Fibroblast of skin of left biceps (primary cell): Measurements from ENCODE around the gene ZNF101.
"Not testable (repeated sequence)": the region's sequence is repeated elsewhere in the genome, so short reads cannot be mapped to it uniquely, and the experiment has no call there.

Source experiments
- DNase-seq, 2 experiments: peaks; one replicate each; pipeline ENCODE4 v3.0.0-alpha.2; 2013; ENCODE audit warnings: low read depth in 2 of 2

Gene ZNF101

DNA sequence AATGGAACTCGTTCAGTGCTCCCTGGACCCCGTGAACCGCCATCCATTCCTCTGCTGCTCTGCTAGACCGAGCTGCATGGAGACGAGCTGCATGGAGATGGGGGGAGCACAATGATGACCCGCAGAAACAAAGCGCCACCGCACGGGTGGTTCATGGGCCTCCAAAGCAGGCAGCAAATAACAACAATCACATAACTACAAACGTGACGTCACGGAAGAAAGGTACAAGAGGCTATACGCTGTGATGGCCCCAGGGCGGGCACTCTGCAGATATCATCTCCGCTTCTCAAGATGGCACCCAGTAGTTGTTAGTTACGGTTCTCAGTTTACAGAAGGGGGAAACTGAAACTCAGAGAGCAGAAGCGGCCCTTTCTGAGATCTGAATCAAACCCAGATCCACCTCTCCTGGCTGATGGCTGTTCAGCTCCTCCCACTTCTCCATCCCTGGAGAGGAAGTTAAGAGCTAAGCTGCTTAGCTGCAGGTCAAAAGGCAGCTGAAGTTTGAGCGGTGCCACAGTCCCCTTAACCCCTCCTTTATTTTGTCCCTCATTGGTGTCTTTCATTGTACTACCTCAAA lies 6.9 kb upstream of the ZNF101 start:
- DNase-seq = no peak

DNA sequence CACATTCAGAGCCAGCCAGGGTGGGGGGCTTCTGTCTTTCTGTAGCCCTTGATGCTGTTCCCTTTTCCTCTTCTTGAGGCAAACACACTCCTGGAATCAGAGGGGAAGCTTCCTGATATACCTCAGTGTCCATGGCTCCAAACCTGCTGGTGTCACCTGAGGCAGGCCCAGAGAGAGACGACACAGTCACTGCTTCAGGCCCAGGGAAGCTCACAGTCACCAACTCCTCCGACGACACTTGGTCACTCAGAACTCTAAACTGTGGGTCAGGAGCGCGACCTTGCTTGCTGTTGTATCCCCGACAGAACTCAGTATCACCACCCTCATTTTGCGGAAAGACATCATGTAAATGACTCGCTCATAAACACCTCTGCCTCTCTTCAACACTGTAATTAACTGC lies 6.3 kb upstream of the ZNF101 start:
- no peak for DNase-seq

DNA sequence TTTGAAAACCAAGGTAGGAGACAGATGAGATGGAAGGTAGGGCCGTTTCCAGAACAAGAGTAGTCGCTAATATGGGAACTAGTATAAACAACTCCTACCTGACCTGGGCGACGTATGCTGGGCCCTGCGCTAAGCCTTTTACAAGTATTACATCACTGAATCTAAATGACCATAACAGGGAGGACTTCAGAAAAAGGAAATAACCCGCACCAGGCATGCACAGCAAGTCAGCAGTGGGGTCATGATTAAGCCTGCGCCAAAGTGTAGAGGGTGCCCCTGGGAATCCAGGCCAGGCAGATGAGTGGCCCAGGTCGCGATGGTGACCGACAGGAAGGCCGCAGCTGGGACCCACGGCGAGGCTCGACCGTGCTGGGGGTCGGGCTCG lies 5.8 kb upstream of the ZNF101 start:
- DNase-seq = no peak

- DNase-seq = peak; percentile 91 to 94
Measured at GRCh38 chr19:19663256-19664120, 5.2 kb upstream of the ZNF101 start, which contains the start of gene ATP13A1. ATP13A1 (minus strand) TSS chr19:19663676; CDS start chr19:19663666, 10 bp downstream.

DNA sequence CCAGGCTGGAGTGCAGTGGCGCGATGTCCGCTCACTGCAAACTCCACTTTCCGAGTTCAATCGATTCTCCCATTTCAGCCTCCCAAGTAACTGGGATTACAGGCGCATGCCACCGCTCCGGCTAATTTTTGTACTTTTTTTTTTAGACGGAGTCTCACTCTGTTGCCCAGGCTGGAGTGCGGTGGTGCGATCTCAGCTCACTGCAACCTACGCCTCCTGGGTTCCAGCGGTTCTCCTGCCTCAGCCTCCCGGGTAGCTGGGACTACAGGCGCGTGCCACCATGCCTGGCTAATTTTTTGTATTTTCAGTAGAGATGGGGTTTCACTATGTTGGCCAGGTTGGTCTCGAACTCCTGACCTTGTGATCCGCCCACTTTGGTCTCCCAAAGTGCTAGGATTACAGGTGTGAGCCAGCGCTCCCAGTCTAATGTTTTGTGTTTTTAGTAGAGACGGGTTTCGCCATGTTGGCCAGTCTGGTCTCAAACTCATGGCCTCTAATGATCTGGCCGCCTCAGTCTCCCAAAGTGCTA lies 3.2 kb upstream of the ZNF101 start:
- DNase-seq = not testable (repeated sequence)

DNA sequence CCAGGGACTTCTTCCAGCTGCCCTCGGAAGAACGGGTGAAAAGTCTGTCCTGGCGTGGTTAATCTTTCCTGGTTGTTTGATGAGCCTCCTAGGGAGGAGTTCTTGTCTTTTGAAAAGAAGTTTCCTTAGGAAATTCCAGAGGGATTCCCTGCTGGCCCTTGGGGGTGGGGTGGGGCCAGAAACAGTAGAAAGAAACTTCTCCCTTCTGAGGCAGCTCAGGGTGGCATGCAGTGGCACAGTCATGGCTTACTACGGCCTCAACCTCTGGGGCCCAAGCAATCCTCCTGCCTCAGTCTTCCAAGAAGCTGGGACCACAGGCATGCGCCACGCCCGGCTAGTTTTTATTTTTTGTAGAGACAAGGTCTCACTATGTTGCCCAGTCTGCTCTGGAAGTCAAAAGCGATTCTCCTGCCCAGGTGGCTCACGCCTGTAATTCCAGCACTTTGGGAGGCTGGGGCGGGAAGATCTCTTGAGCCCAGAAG lies 1.5 kb downstream of the ZNF101 start:
- DNase-seq = no peak

DNA sequence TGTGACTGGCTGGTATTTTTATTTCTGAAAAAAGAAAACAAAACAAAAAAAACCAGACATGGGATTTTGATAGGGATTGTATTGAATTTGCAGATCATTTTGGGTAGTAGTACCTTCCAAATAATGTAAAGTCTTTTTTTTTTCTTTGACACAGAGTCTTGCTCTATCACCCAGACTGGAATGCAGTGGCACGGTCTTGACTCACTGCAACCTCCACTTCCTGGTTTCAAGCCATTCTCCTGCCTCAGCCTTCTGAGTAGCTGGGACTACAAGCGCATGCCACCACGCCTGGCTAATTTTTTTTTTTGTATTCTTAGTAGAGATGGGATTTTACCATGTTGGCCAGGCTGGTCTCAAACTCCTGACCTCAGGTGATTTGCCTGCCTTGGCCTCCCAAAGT lies 4.2 kb downstream of the ZNF101 start:
- DNase-seq = no peak

DNA sequence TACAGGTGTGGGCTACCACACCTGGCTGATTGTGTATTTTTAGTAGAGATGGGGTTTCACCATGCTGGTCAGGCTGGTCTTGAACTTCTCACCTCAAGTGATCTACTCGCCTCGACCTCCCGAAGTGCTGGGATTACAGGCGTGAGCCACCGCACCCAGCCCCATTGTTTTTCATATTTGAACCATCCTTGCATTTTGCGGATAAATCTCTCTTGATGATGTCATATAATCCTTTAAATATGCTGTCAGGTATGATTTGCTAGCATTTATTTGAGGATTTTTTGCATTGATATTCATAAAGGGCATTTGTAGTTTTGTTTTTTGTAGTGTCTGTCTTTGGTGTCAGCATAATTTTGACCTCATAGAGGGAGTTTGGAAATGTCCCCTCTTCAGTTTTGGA lies 5.7 kb downstream of the ZNF101 start:
- no peak for DNase-seq

GRCh38 chr19:19677579-19677978 lies 8.9 kb downstream of the ZNF101 start:
- no peak for DNase-seq

- no peak for DNase-seq
Measured at GRCh38 chr19:19679176-19680073, 10.8 kb downstream of the ZNF101 start.

- not testable (repeated sequence) for DNase-seq
Measured at GRCh38 chr19:19686119-19686518, 17.5 kb downstream of the ZNF101 start.

GRCh38 chr19:19686580-19686979 lies 17.9 kb downstream of the ZNF101 start:
- DNase-seq = no peak

DNA sequence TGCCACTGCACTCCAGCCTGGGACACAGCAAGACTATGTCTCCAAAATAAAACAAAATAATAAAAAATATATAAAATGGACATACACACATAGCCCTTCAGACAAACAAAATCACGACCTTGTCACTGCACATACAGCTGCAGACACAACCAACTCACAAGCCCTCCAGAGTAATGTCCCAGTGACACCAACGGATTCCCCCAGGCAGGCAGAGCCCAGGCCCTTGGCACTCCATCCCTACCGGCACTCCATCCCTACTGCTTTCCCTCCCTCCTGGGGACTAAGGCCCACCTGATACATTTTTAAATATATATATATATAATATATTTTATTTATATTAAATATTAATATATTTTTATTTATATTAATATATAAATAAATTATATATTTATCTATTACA lies 18.5 kb downstream of the ZNF101 start:
- no peak for DNase-seq

DNA sequence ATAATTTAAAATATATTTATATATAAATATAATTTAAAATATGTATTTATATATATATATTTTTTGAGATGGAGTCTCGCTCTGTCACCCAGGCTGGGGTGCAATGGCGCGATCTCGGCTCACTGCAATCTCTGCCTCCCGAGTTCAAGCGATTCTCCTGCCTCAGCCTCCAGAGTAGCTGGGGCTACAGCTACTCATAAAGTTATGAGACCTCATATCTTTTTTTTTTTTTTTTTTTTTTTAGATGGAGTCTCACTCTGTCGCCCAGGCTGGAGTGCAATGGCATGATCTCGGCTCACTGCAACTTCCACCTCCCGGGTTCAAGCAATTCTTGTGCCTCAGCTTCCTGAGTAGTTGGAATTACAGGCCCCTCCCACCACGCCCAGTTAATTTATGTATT lies 20.4 kb downstream of the ZNF101 start:
- DNase-seq = not testable (repeated sequence)

GRCh38 chr19:19691683-19692082 lies 23.0 kb downstream of the ZNF101 start:
- DNase-seq = no peak

- DNase-seq = no peak
Measured at GRCh38 chr19:19696386-19696785, 27.7 kb downstream of the ZNF101 start.

DNA sequence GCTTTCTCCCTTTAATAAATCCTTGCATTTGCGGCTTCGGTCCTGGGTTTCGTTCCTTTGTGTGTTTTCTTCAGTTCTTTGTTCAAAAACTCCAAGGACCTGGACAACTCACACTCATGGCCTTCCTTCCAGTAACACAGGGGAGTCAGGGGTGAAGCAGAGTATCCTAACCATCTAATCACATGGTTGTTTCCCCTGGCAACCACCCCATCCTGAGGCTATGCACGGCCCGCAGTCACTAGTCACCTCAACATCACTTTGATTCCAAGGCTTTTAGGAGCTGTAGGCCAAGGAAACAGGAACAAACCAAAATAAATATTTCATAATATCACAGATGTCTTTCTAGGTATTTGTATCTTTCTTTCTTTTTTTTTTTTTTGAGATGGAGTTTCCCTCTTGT lies 28.9 kb downstream of the ZNF101 start:
- DNase-seq = no peak

DNA sequence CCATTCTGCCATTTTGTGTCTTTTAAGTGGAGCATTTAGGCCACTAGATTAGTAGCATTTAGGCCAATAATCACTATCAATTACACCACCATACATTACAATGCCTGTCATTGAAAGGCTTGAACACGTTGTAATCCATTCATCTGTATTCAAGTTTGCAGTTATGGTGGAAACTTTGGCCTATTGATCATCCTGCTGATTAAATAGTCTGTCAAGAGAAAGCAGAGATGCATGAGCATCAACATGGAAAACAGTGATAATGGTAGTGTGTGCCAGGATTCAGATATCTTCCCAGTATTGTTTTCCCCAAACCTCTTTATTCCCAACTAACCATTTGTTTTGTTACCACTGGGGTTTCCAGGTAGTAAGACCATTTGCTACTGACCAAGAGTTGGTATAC lies 31.9 kb downstream of the ZNF101 start:
- not testable (repeated sequence) for DNase-seq

DNA sequence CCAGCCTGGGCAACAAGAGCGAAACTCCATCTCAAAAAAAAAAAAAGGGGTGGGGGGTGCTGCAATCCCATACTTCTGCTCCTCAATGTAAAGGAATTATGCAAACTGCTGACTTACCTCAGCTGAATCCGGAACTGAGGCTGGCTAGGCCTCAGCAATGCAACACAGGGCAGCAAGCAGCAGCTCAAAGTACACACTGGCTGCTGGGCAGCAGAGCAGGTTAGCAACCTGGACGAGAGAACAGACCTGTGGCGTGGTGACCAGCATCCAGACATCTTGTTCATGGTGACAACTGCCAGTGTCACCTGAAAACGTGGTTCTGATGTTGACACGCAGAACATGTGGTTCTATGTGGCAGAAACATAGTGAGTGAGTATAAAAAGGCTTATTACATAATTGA lies 36.2 kb downstream of the ZNF101 start:
- no peak for DNase-seq

DNA sequence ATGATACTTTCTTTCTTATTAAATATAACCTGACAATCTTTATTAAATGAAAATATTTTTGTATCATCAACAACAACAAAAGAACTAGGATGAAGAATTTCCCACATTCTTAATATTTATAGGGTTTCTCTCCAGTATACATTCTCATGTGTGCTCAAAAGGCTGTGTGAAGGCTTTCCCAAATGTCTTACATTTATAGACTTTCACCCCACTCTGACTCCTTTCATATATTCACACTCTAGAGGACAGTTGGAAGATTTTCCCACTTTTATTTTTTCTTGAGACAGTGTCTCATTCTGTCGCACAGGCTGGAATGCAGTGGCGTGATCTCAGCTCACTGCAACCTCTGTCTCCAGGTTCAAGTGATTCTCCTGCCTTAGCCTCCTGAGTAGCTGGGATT lies 41.9 kb downstream of the ZNF101 start:
- DNase-seq = no peak

GRCh38 chr19:19711306-19711933 lies 42.8 kb downstream of the ZNF101 start:
- DNase-seq = no peak
